NCI-H82 treated with DMSO at 0.1 percent for 48 hours (cell line): ENCODE measurements around the gene ACO2.
"Not testable (repeated sequence)": the region's sequence is repeated elsewhere in the genome, so short reads cannot be mapped to it uniquely, and the experiment has no call there.

Experiments
- DNase-seq: peaks from one replicate; lab custom pipeline; 2025; ENCODE audit not compliant: unreplicated experiment; lab: John Stamatoyannopoulos, UW

ACO2 gene

DNA sequence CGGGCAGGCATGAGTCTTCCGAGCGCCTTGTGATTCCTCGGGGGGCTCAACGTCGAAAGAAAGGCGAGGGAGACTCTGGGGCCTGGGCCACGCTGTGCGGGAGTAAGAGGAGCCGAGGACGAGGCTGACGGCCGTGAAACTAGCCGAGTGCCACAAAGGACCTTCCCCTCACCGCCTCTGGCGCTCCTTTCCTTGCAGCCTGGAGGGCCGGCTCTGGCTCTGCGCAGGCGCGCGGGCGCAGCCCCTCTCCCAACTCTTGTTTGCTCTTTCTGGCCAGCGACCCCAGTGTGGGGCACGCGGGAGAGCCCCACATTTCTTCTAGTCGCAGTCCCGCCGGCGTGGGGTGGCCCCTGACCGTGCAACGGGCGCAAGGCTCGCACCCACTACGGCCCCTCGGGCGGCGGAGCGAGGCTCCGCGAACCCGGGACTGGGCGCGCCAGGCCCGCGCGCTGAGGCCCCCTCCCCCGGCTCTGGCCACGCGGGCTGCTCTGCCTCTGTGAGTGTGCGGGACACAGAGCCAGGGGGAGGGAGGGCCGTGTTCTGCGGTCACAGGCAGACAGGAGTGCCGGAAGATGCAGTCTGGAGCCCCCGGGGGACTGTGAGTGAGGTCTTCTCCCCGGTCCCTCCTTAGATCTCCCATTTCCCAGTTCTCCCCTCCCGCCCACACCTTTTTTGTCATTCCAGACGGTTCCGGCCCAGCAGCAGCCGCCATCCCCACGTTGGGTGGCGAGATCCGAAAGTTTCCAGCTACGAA is 21.3 kb upstream of the ACO2 start:
- DNase-seq: peak; percentile 23

DNA sequence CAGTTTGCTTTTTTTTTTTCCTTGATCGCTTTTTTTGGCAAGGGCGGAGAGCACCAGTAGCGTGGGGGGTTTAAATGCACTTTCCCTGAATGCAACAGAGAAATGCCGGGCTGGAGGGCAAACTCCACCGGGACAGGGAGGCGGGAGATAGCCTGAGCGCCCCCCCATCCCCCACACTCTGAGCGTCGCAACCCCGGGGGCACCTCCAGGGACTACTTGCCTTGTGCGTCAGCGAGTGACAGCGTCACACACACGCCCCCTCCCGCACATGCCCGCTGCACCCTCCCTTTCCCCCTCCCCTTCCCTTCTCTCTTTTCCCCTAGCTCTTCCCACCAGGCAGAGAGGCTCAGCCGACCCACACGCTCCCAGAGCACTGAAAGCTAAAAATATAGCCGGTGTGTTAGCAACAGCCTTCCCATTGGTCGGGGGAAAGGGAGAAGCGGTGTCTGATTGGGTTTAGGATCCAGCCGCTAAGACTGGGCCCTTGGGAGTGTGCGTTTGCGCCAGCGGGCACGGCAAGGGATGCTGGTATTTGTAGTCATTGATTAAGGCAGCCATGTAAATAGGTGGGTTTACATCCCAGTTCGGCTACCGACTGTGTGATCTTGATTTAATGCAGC is 20.6 kb upstream of the ACO2 start:
- peak; percentile 97 for DNase-seq

DNA sequence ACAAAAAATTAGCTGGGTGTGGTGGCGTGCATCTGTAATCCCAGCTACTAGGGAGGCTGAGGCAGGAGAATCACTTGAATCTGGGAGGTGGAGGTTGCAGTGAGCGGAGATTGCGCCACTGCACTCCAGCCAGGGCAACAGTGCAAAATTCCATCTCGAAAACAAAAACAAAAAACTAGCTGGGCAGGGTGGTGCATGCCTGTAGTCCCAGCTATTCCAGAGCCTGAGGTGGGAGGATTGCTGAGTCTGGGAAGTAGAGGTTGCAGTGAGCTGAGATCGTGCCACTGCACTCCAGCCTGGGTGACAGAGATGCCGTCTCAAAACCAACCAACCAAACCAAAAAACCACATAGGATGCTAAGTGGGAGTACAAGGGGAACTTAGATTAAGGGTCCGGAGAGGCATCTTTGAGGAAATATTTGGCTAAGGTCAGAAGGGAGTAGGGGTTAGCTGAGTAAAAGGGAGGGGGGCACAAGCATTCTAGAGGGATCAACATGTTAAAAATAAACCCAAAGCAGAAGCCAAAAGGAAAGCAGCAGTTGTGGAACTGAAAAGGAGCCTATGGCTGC is 10.7 kb upstream of the ACO2 start:
- DNase-seq: no peak

DNA sequence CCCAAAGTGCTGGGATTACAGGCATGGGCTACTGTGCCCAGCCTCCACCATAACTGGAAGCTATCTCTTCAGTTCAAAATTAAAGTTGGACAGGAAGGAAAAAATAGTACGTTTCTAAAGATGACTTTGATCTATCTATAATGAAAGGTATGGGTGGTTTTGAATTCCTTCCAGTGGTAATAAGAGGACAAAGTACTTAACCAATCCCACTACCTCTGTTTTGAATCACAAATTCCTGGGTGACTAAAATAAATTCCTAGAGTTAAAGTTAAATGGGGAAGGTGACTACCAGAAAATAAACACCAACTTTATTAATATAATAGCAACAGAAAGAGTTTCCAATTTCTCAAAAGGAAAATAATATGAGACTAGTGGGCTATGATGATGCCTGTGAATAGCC is 9.5 kb upstream of the ACO2 start:
- no peak for DNase-seq

DNA sequence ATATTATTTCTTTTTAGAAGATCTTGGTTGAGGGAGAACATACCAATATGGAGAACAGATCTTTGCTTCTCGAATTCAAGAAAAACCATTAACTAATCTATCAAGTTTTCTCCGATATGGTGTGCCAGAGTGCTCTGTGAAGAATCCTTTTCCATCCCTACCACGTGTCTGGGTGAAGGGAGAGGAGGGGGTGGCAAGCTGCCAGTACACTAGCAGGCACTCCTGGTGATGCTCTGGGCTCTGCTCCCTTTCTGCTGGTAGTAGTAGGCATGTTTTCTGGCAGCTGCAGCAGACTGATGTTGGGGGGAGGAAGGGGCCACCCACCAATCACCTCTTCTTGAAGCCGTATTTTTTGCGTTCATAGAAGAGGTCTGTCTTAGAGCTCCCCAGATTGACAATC is 8.8 kb upstream of the ACO2 start:
- DNase-seq: not testable (repeated sequence)

DNA sequence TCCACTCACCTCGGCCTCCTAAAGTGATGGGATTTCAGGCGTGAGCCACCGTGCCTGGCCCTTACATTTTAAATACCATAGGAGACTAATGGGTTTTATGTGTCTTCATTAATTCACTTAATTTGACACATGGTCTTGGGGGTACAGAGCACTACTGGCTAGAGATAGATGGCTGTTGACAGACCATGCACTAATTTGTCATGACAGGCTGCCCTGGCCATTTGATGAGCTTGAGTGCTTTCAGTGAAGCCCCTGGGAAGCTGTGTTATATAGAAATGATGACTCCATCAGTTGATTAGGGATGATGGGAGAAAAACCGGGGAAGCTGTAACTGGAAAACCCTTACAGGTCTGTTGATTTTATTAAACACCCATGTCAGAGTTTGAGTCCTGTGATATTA is 7.0 kb upstream of the ACO2 start:
- no peak for DNase-seq

DNA sequence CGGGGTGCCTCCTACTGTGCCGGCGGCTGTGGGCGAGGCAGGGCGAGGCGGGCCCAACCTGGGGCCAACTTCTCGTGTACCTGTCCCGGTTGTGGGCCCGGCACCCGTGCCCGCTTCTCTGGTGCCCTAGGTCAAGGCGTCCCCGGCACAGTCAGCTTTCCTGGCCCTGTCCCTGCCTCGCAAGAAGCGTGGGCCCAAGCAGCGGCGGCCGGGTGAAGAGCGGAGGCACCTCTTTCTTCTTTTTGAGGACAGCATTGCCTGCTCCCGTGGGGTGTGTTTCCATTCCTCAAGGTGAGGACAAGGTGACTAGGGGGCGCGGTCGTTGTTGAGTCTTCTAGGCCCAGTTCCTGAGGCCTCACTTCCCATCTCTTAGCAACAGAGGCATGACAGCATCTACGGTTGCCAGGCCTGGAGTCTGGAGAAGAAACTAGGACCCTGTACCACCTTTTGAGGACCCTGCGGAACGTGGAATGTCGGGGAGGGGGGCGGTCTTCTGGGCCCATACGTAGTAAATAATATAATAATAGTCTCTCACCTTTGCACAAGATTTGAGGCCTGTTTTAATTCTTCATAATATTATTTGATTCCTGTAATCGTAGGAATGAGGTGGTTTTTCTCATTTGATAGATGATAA is 418 bp downstream of the ACO2 start:
- no peak for DNase-seq

DNA sequence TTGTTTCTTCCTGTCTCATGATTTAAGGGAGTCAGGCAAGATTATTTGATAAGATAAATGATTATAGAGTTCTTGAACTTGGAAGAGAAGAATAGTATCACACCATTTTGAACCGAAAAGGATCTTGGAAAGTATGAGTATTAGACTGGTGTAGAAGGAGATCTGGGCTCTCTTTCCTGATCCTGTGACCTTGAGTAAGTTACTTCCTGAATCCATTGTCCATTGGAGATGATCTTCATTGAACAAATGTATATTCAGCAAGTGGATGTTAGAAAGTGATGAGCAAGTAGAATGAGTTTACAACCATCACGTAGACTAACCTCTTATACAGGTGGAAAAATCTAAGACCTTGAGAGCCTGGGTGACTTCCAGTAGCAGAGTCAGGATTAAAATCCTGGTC is 2.0 kb downstream of the ACO2 start:
- DNase-seq: no peak

DNA sequence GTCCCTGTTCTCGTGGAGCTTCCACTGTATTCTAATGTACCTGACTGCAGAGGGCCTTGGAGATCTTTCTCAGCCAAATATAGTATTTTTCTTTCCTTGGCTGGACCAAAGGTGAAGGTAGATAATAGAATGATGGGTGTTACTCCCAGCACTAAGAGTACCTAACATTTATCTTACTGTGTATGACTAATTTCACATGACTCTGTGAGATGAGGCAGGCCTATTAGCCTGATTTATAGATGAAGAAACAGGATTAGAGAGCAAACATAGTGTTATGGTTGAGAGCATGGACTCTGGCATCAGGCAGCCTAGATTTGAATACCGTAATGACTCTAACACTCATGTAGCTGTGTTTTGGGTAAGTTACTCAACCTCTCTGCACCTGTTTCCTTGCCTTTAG is 2.7 kb downstream of the ACO2 start:
- no peak for DNase-seq

DNA sequence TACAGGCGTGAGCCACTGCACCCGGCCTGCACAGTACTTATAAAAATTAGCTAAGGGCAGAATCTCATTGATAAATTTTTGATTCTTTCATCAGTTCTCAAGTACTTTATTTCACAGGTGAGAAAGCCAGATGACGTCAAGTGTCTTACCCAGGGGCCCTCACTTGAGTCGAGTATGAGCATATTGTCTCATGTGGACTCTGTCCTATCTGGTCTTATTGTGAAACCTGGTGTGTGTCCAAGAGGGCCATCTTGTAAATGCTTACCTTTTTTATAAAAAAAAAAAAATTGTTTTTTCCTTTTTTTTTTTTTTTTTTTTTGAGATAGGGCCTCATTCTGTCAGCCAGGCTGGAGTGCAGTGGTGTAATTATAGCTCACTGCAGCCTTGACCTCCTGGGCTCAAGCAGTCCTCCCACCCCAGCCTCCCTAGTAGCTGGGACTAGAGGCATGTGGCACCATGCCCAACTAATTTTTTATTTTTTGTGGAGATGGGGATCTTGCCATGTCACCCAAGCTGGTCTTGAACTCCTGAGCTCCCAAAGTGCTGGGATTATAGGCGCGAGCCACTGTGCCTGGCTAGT is 6.0 kb downstream of the ACO2 start:
- no peak for DNase-seq

DNA sequence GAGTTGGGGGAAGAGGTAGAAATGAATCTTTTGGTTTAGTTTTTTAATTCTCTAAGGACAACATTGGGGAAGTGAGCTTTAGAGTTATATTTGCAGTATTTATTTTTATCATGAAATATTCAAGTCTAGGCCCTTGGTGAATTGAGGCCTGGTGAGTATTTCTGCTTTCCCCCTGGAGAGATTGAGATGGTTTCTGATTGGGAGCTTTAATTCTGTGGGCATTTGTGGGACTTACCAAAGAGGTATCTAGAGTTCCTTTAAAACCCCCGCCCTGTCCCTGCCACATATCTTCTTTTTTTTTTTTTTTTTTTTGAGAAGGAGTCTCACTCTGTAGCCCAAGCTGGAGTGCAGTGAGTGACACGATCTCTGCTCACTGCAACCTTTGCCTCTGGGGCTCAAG is 9.6 kb downstream of the ACO2 start:
- DNase-seq: no peak

DNA sequence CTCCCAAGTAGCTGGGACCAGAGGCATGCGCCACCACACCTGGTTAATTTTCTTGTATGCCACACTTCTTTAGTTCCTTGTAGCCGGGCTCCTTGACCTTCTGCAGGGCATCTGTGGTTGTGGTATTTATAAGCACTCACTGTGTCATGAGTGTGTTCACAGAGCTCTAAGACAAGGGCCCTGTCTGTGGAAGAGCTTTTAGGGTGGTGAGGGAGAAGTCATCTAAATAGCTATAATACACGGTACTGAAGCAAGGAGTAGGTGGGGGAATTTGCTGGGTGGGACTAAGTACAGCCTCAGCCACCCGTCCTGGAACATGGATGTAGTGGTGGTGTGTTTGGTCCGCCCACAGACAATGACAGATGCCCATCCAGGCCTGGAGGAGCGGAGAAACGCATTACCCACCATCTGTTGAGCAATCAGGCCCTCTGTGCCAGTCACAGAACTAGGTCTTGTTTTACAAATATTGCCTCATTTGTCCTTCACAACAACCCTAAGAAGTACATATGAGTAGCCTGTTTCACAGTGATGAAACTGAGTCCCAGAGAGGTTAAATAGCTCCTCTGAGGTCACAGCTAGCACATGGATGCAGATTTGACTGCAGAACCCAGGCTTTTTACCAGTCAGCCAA is 10.1 kb downstream of the ACO2 start:
- no peak for DNase-seq

DNA sequence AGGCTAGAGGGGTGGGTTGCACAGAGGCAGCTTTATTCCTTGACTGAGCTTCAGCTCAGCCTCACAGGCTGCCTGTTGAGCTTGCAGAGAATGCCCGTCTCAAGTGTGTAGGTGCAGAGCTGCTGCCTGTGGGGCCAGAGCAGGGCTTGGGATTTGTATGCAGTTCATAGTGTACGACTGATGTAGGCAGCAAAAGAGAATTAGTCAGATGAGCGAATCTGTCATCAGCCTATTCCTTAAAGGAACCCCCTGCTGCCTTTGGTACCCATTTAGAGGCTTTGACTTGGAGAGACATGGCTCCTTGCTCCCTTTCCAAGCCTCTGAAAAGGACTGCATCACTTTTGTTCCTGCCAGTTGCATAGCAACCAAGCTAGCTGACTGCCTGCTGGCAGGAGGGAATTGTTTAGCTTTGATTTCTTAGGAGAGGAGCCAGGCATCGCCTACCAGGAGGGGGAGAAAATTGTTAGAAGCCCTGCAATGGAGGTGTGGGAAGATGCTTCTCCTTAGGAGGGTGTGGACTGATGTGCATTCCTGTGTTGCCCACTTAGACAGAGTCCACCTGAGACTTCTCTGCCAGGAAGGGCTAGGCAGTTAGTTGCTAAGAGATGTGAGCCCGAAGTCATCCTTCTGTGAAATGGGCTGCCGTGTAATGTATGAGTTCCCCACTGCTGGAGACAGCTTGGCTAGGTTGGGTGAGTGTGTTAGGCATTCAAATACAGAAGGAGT is 10.9 kb downstream of the ACO2 start:
- no peak for DNase-seq

DNA sequence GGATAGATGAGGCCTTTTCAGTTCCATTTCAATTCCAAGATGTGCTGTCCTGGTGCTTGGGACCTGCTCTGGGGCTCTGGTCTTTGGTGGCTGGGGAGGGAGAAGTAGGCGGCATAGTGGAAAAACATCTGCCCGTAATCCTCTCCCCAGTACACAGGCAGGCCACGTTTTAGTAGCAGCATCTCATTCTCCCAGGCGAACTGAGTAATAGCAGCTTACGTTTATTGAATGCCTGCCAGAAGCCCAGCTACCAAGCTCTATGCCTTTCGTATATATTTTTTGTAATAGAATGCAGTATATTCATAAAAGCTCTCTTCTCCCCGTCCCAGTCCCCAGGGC is 11.4 kb downstream of the ACO2 start:
- DNase-seq: no peak

DNA sequence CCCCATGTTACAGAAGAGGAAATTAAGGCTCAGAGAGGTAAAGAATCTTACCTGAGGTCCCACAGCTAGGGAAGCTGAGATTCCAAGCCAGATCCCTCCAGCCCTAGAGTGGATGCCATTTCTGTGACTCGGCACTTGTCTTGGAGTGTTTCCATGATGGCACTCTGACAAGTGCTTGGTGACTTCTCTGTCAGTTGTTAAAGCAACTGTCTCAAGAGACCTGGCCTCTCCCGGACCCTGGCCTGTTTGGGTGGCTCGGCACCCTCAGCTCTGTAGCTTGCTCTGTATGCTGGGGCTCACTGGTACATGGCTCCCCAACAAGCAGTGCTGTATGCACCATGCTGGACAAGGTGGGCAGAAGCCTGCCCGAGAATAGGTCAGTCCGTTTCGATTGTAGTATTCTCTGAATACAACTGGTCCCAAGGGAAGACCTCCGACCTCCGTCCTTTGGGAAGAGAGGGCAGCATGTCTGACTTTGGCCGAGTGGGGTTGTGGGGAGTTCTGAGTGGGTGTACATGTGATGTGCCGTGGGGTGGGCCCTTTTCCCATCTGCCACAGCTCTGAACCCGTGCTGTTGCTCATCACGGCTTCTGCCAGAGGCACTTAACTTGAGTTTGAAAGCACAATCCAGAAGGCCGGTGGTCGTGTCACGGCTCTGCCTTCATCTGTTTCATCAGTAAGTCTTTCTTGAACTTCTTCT is 12.4 kb downstream of the ACO2 start:
- DNase-seq: no peak

DNA sequence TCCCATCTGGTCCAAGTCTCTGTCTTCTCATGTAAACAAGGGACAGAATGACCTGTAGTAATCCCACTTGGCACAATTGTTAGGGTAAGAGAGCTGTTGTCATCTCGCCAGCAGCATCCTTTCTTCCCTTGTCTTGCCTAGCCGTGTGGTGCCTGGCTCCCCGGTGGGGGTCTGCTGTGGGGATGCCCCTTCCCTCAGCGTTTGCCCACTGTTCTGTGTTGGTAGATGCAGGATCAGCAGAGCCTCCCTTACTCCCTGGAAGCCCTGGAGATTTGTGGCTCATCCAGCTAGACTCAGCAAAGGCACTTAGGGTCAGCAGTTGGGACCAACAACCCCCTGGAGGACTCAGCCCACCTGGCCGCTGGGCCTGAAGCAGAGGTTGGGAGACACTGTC is 13.0 kb downstream of the ACO2 start:
- DNase-seq: no peak

DNA sequence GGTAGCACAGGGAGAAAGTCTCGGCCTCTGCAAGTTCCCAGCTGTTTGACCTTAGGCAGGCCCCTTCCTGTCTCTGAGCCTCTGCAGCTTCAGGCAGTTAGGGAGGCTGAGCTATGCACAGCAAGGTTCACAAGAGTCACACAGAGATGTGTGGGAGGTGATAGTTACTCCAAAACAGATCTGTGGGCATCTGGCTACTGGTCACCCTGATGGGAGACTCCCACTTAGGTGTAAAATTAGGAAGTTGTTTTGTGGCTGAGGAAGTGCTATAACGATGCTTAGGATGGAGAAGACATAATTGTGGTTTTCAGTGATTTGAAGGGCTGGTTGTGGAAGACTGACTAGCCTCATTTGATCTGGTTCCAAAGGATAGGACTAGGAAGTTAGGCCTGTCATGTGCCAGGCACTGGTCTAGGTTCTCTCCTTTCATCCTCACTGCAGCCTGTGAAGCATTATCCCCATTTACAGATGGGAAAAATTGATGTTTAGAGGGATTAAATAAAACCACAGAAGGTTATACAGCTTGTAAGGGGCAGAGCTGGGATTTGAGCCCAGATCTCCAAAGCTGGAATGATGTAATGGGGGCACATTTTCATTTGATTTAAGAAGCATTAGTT is 13.5 kb downstream of the ACO2 start:
- no peak for DNase-seq

DNA sequence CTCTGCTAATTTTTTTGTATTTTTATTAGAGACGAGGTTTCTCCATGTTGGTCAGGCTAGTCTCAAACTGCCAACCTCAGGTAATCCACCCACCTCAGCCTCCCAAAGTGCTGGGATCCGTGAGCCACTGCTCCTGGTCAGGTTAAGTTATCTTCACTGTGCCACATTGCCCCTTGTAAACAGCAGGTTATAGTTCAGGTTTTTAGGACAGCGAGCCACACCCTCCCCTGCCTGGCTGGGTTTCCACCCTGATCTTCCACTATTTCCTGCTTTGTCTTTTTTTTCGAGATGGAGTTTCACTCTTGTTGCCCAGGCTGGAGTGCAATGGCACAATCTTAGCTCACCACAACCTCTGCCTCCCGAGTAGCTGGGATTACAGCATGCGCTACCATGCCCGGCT is 16.1 kb downstream of the ACO2 start:
- no peak for DNase-seq

DNA sequence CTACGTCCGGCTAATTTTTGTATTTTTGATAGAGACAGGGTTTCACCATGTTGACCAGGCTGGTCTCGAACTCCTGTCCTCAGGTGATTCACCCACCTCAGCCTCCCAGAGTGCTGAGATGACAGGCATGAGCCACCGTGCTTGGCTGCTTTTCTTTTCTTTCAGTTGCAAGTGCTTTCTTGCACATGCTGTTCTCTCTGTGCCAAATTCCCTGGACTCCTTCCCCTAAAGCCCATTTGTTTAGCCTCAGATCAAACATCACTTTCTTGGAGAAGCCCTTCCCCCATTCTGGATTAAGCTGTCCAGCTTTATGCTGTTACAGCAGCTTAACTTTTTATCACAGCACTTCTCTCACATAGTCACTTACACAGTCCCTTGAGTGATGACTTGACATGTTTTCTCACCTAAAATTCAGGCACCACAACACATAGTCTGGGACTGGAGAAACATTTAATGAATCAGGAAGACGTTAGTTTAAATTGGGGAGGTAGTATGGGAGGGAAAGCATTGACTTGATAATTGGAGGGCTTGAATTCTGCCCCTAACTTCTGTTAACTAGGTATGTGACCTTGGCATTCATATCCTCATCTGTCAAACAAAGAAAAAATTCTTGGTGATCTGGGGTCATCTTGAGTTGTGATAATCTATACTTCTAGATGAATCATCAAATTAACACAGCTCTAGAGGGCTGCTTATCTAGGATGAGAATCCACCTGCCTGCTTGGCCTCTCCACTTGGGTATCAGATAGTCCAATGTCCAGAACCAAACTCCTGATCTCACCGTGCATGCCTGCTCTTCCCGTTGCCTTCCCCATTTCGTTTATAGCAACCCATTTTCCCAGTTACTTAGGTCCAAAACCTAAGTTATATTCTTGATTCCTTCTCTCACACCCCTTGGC is 18.4 kb downstream of the ACO2 start:
- peak; percentile 75 for DNase-seq
